Prostate gland (tissue), 2 donors: ENCODE measurements around the gene SERPINB3.

Source experiments
- POLR2A ChIP-seq: fragments of 450-650 bp; IDR thresholded peaks from one replicate; pipeline ENCODE4 v1.6.1; 2016; ENCODE audit warnings: antibody characterized with exemption, mild to moderate bottlenecking
- POLR2AphosphoS5 ChIP-seq: sonication (generic); formaldehyde crosslinking; IDR thresholded peaks from one replicate; pipeline ENCODE4 v1.6.1; 2017; ENCODE audit warnings: antibody characterized with exemption
- TF ChIP-seq, protein P1 (sequence below), 4 experiments: fragments of 200-600 bp in 2 of 4; fragments of 450-650 bp in 2 of 4; sonication (generic) in 2 of 4; IDR thresholded peaks; 1 replicate in 3 of 4; 2 replicates in 1 of 4; pipeline ENCODE4 v1.5.1; 2016 to 2019; ENCODE audit warnings: antibody characterized with exemption in 4 of 4, mild to moderate bottlenecking in 2 of 4, moderate library complexity in 2 of 4

DNA sequence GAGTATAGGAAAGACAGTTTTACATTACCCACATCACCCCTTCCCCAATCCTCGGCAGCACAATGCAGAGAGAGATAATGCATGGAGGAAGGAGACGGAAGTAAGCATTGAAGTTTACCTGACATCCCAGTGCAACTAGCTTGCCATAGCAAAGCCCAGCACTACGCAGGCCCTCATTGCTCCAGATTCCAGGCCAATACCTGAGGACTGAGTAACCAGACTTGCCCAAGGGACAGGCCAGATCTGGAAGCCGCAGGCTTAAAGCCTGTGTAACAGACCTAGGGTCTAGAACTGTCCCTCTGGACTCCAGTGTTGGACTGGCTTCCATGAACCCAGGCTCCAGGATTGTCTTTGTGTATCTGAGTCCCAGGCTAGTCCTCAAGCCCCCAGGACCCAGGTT, 35.3 kb downstream of the SERPINB3 start:
- TF ChIP-seq, protein P1, sequence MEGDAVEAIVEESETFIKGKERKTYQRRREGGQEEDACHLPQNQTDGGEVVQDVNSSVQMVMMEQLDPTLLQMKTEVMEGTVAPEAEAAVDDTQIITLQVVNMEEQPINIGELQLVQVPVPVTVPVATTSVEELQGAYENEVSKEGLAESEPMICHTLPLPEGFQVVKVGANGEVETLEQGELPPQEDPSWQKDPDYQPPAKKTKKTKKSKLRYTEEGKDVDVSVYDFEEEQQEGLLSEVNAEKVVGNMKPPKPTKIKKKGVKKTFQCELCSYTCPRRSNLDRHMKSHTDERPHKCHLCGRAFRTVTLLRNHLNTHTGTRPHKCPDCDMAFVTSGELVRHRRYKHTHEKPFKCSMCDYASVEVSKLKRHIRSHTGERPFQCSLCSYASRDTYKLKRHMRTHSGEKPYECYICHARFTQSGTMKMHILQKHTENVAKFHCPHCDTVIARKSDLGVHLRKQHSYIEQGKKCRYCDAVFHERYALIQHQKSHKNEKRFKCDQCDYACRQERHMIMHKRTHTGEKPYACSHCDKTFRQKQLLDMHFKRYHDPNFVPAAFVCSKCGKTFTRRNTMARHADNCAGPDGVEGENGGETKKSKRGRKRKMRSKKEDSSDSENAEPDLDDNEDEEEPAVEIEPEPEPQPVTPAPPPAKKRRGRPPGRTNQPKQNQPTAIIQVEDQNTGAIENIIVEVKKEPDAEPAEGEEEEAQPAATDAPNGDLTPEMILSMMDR (IDR thresholded peaks at IDR 0.05), result no peak
- no peak for TF ChIP-seq POLR2A
- no peak for TF ChIP-seq POLR2AphosphoS5
